ENCODE data around the gene TNFRSF14. TPM values are rescaled to one million over a fixed set of nuclear protein-coding genes. Genes with fewer than 3 reads are reported as not detected.

TNFRSF14 gene
- total RNA-seq, 1 donor: 17.7 TPM

DNA sequence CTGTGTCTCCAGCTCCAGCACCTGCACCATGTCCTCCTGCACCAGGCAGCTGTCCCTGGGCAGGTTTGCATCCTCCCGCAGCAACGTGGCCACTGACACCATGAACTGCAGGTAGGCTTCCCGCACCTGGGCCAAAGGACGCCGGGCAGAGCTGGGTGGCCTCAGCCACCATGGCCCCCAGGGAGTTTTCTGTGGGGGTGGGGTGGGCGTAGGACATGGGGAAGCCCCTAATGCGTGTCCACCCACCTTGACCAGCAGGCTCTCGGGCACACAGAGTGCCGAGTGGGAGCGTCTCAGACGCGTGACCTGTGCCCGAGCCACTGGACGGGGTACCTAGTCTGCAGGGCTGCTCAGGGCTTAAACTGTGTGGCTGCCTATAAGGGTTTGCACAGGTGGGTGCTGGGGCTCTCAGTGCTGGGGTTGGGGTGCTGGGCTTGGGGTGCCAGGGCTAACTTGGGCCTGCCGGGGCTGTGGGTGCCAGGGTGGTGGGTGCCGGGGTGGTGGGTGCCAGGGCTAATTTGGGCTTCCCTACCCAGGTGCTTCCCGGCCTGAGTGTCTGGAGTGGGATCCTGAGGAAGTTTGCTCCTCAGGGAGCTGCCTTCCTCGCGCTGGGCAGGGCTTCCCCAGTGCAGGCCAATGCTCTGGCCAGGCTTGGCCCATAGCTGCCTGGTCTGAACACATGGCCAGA is 48.1 kb downstream of the TNFRSF14 start:
- no peak for DNase-seq (ENCODE audit: low read depth)
- H3K4me3 ChIP-seq (ENCODE audit: low read depth, low read length): no peak overlapping the region
- TF ChIP-seq, protein P1, sequence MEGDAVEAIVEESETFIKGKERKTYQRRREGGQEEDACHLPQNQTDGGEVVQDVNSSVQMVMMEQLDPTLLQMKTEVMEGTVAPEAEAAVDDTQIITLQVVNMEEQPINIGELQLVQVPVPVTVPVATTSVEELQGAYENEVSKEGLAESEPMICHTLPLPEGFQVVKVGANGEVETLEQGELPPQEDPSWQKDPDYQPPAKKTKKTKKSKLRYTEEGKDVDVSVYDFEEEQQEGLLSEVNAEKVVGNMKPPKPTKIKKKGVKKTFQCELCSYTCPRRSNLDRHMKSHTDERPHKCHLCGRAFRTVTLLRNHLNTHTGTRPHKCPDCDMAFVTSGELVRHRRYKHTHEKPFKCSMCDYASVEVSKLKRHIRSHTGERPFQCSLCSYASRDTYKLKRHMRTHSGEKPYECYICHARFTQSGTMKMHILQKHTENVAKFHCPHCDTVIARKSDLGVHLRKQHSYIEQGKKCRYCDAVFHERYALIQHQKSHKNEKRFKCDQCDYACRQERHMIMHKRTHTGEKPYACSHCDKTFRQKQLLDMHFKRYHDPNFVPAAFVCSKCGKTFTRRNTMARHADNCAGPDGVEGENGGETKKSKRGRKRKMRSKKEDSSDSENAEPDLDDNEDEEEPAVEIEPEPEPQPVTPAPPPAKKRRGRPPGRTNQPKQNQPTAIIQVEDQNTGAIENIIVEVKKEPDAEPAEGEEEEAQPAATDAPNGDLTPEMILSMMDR (IDR thresholded peaks at IDR 0.05; ENCODE audit: insufficient read depth, low read depth, low read length): no peak

DNA sequence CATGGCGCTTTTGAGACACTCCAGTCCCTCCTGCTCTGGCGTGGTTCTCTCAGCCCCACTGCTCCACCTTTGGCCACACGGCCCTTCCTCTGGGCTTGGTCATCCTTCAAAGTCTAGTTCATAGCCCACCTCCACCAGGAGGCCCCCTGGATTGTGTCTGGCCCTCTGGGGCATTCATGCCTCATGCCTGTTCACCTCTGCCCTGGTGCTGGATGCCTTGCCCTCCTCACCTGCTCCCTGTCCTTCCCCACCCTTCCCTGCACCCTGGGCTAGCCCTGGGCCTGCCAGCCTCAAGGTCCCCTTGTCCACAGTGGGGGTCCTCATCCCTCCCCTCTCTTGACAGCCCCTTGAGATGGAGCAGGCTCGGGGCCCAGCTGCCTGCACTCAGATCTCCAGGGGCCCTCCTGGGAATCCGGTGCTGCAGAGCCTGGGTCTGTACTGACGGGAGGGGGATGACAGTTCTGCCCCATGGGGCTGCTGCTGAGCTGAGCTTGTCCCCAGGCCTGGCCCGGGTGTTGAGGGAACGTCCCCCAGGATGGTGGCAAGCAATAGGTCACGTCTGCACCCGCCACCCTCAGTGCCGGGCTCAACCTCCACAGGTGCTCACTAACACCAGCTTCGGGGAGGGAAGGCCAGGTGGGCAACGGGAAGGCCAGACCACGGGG is 48.8 kb downstream of the TNFRSF14 start:
- H3K4me3 ChIP-seq (ENCODE audit: low read depth, low read length): no peak overlapping the region
- DNase-seq (ENCODE audit: low read depth): no peak
- TF ChIP-seq, protein P1 (IDR thresholded peaks at IDR 0.05; ENCODE audit: insufficient read depth, low read depth, low read length): no peak

DNA sequence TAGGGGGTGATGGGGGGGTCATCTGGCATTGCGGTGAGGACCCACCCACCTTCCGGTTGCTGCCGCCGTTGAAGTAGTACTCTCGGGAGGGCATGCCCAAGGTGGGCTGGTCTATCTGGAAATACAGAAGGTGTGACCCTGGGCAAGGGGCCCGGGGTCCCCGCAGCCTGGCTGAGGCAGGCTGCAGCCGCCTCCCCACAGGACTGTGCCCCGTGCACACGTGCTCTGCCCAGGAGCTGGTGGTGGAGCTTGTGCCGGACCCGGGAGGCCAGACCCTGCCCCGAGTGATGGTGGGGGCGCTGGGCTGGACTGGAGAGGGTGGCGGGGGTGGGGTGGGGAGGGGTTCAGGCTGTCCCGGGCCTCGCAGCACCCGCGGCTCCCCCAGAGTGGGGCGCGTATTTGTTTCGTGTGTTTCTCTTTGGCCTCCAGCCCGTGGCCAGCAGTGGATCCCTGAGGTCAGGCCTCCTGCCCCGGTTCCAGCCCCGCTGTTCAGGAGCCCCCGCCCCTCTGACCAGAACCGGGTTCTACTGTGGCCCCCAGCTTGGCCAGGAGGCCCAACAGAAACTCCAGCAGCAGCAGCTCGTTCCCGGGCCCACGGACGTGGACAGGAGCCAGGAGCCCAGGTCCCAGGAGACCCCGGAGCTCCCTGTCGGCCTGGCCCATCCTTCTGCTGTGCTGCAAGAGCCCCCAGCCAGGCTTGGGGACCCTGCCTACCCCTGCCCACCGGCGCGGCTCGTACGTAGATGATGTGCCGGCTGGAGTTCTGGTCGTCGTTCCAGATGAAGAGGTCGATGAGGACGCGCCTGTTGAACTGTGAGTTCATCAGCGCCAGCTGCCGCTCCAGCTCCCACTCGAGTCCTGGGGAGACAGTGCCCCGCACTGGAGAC is 49.6 kb downstream of the TNFRSF14 start:
- TF ChIP-seq, protein P1 (IDR thresholded peaks at IDR 0.05; ENCODE audit: insufficient read depth, low read depth, low read length): no peak
- no peak overlapping the region for H3K4me3 ChIP-seq (ENCODE audit: low read depth, low read length)
- no peak for DNase-seq (ENCODE audit: low read depth)

DNA sequence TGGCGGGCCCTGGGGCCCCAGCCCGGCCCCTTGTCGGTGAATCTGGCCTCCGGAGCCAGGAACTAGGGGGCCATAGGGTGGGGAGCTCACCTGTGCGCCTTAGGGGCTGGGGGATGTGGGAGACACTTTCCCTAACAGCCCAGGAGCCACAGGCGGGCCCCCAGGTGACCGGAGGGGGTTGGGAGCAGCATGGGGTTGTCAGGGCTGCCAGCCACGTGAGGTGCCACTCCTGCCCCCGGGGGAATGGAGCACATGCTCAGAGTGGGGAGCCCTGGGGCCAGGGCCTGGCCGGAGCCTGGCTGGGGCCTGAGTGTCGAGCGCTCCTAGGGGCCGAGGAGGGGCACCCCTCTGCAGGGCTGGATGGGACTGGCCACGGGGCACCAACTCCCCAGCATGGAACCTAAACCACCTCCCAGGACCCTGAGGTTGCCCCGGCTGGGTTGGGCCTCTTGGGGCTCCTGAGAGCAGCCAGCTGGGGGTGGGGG is 50.3 kb downstream of the TNFRSF14 start:
- no peak for DNase-seq (ENCODE audit: low read depth)
- no peak overlapping the region for H3K4me3 ChIP-seq (ENCODE audit: low read depth, low read length)
- TF ChIP-seq, protein P1 (IDR thresholded peaks at IDR 0.05; ENCODE audit: insufficient read depth, low read depth, low read length): no peak

DNA sequence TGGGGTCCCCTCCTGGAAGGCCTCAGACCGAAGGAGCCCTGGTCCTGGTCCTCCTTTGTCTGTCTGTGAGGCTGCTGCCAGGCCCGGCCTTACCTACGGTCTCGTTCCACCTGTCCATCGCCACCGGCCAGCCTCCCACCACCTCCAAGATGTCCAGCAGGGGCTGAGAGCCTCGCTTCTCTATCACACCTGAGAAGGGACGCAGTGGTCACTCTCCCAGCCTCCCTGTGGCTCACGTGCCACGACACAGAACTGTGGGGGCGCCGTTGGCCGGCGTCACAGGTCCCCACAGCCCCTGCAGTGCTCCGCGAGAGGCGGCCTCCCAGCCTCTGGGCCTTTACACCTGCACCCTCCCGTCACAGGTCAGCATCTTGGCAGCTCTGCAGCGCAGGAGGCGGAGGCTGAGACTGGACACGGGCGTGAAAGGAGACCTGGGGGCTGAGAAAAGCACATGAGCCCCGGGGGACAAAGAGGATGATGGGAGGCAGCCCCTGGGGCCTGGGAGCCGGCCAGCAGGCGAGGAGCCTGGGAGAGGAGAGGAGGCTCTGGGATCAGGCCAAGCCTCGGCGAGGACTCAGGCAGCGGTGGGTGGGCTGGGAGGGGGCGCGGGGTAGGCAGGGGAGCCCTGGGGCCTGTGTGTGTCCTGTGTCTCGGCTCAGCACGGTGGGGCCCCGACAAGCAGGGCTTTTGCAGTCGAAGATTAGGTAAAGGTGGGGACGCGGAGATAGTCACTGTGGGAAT is 50.9 kb downstream of the TNFRSF14 start:
- DNase-seq (ENCODE audit: low read depth): no peak
- H3K4me3 ChIP-seq (ENCODE audit: low read depth, low read length): no peak overlapping the region
- TF ChIP-seq, protein P1 (IDR thresholded peaks at IDR 0.05; ENCODE audit: insufficient read depth, low read depth, low read length): no peak

DNA sequence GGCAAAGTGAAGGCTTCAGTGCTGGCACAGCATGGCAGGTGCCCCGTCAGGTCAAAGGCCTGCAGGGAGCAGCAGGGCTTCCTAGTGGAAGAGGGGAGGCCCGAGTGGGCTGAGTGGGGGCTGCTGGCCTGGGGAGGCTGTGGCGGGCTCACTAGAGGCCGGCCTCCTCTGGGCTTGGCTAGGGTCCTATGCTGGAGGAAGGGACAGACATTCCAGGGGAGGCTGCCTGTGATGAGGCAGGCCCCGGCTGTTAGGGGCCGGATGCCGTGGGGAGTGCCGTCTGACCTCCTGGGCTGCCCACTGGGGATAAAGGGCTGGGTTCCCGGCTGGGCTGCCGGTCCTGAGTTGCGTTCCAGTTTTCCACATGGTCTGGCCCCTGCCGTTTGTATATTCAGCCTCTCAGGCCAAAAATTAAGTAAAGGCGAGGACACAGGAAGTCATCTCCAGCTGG is 51.5 kb downstream of the TNFRSF14 start:
- TF ChIP-seq, protein P1 (IDR thresholded peaks at IDR 0.05; ENCODE audit: insufficient read depth, low read depth, low read length): no peak
- no peak for DNase-seq (ENCODE audit: low read depth)
- H3K4me3 ChIP-seq (ENCODE audit: low read depth, low read length): no peak overlapping the region

Measured in fibroblast of villous mesenchyme (primary cell).